Measurements from ENCODE around the gene ERG. TPM values are rescaled to one million over a fixed set of nuclear protein-coding genes. Genes with fewer than 3 reads are reported as not detected.

Gene ERG
- total and polyA plus RNA-seq, 2 of the 8 experiments (the other 6 are each of a cell fraction or from before 2014, with no cell fraction given) = 1.0 to 3.0 TPM

DNA sequence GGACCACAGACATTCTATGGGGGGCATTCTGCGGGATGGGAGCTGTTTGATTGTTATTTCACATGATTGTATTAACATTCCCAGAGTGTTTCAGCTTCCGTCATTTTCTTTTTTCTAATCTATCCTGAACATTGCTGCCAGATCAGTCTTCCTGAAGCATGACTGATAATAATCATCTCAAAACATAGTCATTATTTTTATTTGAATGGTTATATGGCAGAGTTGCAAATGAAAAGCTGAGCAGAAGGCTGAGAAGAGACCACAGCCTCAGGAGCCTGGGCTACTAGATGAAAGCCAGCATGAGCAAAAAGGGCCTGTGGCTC, 109.0 kb downstream of the ERG start:
- no peak overlapping the region for H3K56ac ChIP-seq (replicated peaks; ENCODE audit: insufficient read length, low read depth, low read length)
- no peak overlapping the region for H3K18ac ChIP-seq (ENCODE audit: extremely low read depth, low read length)
- ChIA-PET POLR2A (ENCODE audit: partially characterized antibody) (no interaction called here), CTCF (ENCODE audit: partially characterized antibody) (interaction anchor here (0.6 kb wide), 1 partner anchor 893 kb away, joined by 4 read pairs; no protein-coding TSS in a partner anchor)
- DNase-seq (ENCODE audit: low read depth in 1 of 2, low spot score in 2 of 2) (no peak), FAIRE-seq (no peak)
- H2BK5ac ChIP-seq (ENCODE audit: low read depth, low read length) = no peak overlapping the region
- no peaks in the 10 kb centered on the region for H3K23me2 ChIP-seq (ENCODE audit: low read depth, low read length)
- H2AFZ ChIP-seq (ENCODE audit: low read length) = no peak overlapping the region
- H3K4ac ChIP-seq (replicated peaks; ENCODE audit: insufficient read length, low read depth, low read length) = no peak overlapping the region
- H3K4me3 ChIP-seq (ENCODE audit: extremely low read depth in 1 of 4, insufficient read depth in 2 of 4, low read depth in 3 of 4, low read length in 4 of 4) = no peak overlapping the region
- H3K79me2 ChIP-seq (ENCODE audit: control insufficient read depth in 1 of 2, insufficient read depth in 2 of 2, low read length in 2 of 2) = no peaks in the 10 kb centered on the region
- no peak overlapping the region for H4K91ac ChIP-seq (replicated peaks; ENCODE audit: insufficient read length, low read length)
- 87% methylated on average over 2 of the region's 2 CpGs; no CpG with 5 or more reads in 1 of the 2 experiments for WGBS, 2 experiments (ENCODE audit: extremely low coverage in 1 of 2, insufficient coverage in 1 of 2, insufficient read length in 1 of 2, insufficient replicate concordance in 2 of 2, low coverage in 1 of 2, low lambda C conversion rate in 2 of 2, missing lambda C conversion rate in 1 of 2)
- no peak overlapping the region for H3K14ac ChIP-seq (ENCODE audit: insufficient read length)
- H3K4me2 ChIP-seq (ENCODE audit: insufficient read depth in 1 of 2, low read depth in 2 of 2, low read length in 2 of 2) = no peak overlapping the region
- no peak overlapping the region for H2AK5ac ChIP-seq (ENCODE audit: low read depth, low read length)
- no peak overlapping the region for H4K8ac ChIP-seq (ENCODE audit: extremely low read depth, insufficient read depth, low read length)
- H3K4me1 ChIP-seq (replicated peaks in 1 of 4; ENCODE audit: control insufficient read depth in 3 of 4, insufficient read depth in 4 of 4, low read length in 3 of 4) = peaks cover 0 to 6% (median 0%) of the 10 kb centered on the region in 4 experiments; a peak in 3 of 7 replicates
- H3K79me1 ChIP-seq (ENCODE audit: low read depth, low read length) = no peaks in the 10 kb centered on the region
- H2BK20ac ChIP-seq (ENCODE audit: low read length) = no peak overlapping the region
- H3K36me3 ChIP-seq (ENCODE audit: control insufficient read depth in 2 of 4, insufficient read depth in 4 of 4, low read length in 3 of 4) = no peaks in the 10 kb centered on the region
- no peak overlapping the region for H2BK120ac ChIP-seq (replicated peaks; ENCODE audit: low read depth, low read length)
- no peak overlapping the region for H3K9ac ChIP-seq (replicated peaks in 1 of 4; ENCODE audit: extremely low read depth in 1 of 4, low read depth in 3 of 4, low read length in 3 of 4)
- H4K5ac ChIP-seq (ENCODE audit: insufficient read length, low read depth, low read length) = no peak overlapping the region
- no peak overlapping the region for H3K27ac ChIP-seq (ENCODE audit: low read depth, low read length)
- no peaks in the 10 kb centered on the region for H4K20me1 ChIP-seq (replicated peaks in 1 of 2; ENCODE audit: control insufficient read depth in 1 of 2, insufficient read depth in 2 of 2, low read length in 2 of 2)
- H3K23ac ChIP-seq (ENCODE audit: insufficient read length) = no peak overlapping the region
- no peak overlapping the region for H2BK15ac ChIP-seq (ENCODE audit: low read length)
- no peak overlapping the region for H2BK12ac ChIP-seq (ENCODE audit: low read depth, low read length)
- 0 out of 7 replicates have a peak, but pooled peaks cover 0 to 2% (median 0%) of the 10 kb centered on the region in 4 experiments for H3K27me3 ChIP-seq (replicated peaks in 1 of 4; ENCODE audit: control insufficient read depth in 3 of 4, extremely low read depth in 1 of 4, insufficient read depth in 3 of 4, low read length in 3 of 4)
- no peaks in the 10 kb centered on the region for H3K9me3 ChIP-seq (ENCODE audit: insufficient read depth in 2 of 2, low read depth in 1 of 2, low read length in 1 of 2)
- no peak for TF ChIP-seq CBX5 (IDR thresholded peaks at IDR 0.05; ENCODE audit: low read depth, low read length)
- TF ChIP-seq EP300 (IDR thresholded peaks at IDR 0.05; ENCODE audit: borderline replicate concordance in 1 of 2, low read depth in 2 of 2, low read length in 2 of 2) = no peak
- no peak for TF ChIP-seq PHF8 (conservative IDR thresholded peaks at IDR 0.05; ENCODE audit: low read depth, low read length)
- TF ChIP-seq JUND (IDR thresholded peaks at IDR 0.05; ENCODE audit: low read length) = no peak
- TF ChIP-seq EGR1 (IDR thresholded peaks at IDR 0.05; ENCODE audit: borderline replicate concordance, low read depth, low read length) = no peak
- no peak for TF ChIP-seq CBX8 (IDR thresholded peaks at IDR 0.05; ENCODE audit: borderline replicate concordance, low read depth, low read length)
- TF ChIP-seq ASH2L (IDR thresholded peaks at IDR 0.05; ENCODE audit: low read length) = no peak
- TF ChIP-seq POLR2AphosphoS5 (IDR thresholded peaks at IDR 0.05; ENCODE audit: low read depth, low read length) = no peak
- TF ChIP-seq CREB1 (IDR thresholded peaks at IDR 0.05) = no peak
- TF ChIP-seq NANOG (IDR thresholded peaks at IDR 0.05; ENCODE audit: insufficient read depth, low read depth, low read length, poor library complexity, severe bottlenecking) = no peak
- no peak for TF ChIP-seq SP1 (IDR thresholded peaks at IDR 0.05; ENCODE audit: low read depth, low read length)
- no peak for TF ChIP-seq SIX5 (IDR thresholded peaks at IDR 0.05; ENCODE audit: low read depth, low read length)
- no peak for TF ChIP-seq TEAD4 (IDR thresholded peaks at IDR 0.05; ENCODE audit: low read depth, low read length)
- no peak for TF ChIP-seq SP4 (IDR thresholded peaks at IDR 0.05; ENCODE audit: low read length)
- no peak for TF ChIP-seq RFX5 (IDR thresholded peaks at IDR 0.05; ENCODE audit: borderline replicate concordance, low read depth, low read length)
- TF ChIP-seq RNF2 (IDR thresholded peaks at IDR 0.05; ENCODE audit: borderline replicate concordance, low read depth, low read length, missing control alignments, poor library complexity, severe bottlenecking) = no peak

Data from H1 (cell line).